A204.1 (cell line): ENCODE data around the gene POU6F1.

Experiments used
- FAIRE-seq: peaks from 2 replicates; lab custom pipeline; 2012; peaks lifted over from hg19 to GRCh38; lab: Jason Lieb, UNC

POU6F1 gene

DNA sequence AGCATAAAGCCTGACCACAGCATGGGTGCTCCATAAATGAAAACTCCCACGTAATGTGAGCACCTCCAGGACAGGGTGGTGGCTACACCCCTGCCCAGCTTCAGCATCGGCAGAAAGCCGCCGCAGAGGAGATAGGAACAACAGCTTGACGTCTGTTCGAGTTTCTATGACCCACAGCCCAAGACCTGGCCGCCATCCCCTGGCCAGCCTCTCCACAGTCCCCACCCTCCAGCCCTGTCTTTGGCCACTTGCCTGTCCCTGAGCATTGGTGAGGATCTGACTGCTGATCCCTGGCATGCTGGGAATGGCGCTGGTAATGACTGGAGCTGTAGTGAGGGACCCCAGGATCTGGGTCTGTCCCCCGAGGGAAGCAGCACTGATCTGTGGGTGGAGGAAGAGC lies 21.3 kb downstream of the POU6F1 start:
- FAIRE-seq = no peak

DNA sequence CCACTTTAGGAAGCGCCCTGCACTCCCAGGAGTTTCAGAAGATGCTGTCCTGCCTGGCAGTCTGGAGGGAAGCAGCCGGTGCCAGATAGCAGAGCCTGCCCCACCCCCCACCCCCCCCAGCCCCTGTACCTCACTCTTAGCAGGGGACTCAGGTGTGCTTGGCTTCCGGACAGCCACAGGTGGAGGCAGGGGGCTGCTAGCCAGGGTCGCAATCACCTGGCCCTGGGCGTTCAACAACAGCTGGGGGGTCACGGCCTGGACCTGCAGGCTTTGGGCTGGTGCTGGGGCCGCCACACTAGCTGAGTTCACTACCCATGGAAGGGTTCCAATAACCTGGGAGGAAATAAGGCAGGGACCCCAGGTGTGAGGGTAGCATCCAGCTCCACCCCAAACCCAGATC lies 22.0 kb downstream of the POU6F1 start:
- no peak for FAIRE-seq

DNA sequence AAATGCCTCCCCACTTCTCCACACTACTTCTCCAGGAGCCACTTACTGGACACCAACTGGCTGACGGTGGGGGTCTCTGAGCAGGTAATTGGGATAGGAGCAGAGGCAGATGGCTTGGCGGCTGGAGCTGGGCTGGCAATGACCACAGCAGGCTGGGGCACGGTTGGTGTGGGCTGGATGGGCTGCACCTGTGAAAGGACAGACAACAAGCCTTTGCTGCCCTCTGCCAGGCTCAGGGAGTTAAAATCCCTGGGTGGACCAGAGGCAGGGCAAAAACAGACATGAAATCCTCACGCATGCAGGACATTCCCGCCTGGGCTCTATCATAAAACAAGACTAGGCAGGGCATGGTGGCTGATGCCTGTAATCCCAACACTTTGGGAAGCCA lies 25.6 kb downstream of the POU6F1 start:
- FAIRE-seq = no peak

DNA sequence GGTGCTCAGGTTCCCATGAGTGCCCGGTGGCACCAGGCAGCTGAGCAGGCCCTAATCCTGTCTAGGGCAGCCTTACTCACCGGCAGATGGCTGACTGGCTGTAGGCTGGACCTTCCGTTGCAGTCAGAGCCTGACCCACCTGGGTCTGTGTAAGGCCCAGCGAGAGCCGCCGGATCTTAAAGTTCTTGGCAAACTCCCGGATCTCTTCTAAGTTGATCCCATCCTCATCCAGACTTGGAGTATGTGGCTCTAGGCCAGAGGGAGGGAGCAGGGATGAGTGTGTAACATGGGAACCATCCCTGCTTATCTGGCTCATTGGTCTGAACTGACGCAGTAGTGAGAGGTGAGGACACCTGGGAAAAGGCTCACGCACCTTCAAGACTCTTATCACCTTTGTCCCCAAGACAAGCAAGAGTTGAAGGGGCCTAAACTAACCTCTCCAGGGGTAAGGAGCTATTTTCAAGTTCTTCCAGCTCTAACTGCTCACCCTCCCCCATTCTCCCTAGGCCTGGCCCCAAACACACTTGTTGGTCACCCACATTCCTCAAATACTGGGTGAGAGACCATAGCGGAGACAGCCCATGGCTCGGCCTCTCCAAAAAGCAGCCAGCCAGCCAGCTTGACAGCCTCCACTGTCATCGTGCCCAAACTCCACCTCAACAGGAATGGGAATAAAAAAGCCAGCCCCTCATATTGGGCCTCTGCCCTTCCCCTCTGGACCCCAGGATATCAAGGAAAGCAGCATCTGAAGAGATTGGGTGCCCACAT lies 26.2 kb downstream of the POU6F1 start:
- FAIRE-seq = no peak

DNA sequence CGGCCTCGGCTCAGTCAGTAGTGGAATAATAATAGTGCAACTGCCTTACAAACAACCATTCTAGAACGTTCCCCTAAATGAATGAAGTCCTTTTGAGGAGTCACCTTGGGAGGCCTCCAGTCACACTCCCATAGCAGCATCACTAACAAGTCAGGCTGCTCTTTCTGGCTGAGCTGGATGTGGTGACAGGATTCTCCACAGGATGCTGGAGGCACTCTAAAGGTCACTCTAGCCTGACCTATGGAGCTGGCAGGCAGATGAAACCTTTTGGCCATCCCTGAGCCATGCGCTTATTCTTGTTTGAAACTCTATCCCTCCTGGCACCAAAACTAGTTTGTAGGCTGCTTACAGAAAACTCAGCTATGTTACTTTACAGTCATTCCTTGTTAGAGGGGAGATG lies 27.0 kb downstream of the POU6F1 start:
- FAIRE-seq = no peak

DNA sequence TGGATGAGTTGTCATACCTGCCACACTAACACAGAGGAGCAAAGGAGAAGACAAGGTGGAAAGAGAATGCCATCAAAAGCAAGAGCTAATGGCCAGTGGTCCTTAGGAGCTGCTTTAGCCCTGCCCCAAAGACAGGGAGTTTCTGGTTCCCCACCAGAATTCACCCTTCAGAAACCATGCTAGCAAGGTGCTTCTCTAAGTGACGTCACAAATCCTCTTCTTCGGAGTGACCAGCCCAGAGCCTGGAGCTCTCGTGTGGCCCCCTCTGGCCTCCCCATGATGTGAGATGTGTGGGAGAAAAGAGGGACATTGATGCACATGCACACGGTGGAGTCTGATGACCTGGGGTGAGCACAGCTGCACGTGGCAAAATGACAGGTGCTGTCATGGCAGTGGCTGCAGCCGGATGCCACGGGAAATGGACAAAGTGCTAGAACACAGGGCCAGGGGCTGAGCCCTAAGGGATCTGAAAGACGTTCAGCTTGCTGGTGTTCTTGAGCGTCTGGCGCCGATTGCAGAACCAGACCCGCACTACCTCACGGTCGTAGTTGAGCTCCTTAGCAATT lies 28.0 kb downstream of the POU6F1 start:
- FAIRE-seq = no peak

DNA sequence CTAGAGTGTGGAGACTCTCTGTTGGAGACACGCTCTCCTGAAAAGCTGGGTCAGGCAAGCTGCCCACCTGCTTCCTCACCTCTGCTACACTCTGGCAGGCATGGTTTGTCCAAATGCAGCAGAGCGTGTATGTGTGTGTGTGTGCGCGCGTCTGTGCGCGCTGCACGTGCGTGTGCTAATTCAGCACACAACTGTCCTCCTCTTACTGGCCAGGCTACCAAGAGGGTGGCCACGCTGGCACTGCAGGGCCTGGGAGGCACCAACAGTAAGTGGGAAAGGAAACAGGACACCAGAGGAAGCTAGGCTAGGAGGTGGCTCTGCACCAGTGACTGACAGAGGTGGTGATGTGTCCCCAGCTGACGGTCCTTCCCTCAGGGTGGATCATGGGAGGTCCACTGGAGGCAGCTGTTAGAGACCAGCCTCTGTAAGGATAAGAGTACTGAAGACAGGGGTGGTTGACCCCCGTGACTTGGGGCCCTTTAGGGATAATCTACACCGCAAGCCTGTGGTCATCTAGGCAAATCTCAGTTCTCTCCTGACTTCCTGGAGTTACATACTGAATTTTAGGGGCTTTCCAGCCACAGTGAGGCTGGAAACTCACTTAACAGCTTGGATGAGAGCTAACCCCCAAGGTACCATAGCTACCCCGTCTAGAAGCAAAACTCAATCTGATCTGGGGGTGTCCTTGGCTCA lies 29.4 kb downstream of the POU6F1 start:
- no peak for FAIRE-seq

DNA sequence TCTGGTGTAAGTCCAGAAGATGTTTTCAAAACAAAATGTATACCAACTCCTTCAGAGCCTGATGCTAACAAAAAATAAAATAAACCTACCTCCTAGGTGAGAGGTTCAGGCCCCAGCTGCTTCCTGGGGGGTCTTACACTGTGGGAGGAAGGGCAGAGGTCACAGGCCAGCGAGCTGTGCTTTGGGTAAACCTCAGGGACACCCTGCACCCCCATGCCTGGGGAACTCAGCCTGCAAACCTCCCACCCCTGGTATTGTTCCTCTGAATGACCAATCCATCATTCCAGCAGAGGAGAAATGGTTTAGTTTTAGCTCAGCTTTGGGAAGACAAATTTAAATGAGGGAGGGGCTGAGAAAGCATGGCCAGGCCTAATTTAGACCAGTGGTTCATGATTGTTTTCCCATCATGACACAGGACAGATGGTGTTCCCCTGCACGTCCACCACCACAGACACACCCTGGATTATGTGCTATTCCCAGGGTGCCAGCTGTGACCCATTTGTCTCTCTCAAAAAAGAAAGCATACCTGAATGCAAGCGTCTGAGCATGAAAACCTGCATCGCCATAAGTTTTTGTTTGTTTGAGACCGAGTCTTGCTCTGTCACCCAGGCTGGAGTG lies 30.4 kb downstream of the POU6F1 start:
- no peak for FAIRE-seq

DNA sequence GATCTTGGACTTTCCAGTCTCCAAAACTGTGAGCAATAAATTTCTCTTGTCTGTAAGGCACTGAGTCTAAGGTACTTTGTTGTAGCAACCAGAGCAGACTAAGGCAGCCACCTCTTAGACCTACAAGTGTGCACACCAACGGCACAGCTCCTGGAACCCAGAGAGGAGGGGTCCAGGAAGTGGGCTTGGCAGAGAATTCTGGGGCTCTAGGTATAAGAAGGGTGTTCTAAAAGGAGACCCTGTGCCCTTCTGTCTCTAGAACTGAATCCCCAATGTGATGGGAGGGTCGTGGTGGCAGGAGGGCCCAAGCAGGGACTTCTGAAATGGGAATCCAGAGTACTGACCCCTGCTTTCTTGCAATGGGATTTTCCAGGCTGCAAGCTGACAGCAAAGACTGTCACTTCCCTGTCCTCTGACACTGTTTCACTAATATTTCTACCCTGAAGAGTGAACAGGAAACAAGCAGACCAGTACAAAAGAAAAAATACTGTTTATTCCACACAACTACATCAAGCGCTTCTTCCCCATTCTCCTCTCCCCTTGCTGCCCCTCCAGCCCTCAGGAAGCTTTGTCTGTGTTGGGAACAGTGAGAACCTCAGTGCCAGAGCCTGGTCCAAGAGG lies 31.3 kb downstream of the POU6F1 start:
- FAIRE-seq = no peak

DNA sequence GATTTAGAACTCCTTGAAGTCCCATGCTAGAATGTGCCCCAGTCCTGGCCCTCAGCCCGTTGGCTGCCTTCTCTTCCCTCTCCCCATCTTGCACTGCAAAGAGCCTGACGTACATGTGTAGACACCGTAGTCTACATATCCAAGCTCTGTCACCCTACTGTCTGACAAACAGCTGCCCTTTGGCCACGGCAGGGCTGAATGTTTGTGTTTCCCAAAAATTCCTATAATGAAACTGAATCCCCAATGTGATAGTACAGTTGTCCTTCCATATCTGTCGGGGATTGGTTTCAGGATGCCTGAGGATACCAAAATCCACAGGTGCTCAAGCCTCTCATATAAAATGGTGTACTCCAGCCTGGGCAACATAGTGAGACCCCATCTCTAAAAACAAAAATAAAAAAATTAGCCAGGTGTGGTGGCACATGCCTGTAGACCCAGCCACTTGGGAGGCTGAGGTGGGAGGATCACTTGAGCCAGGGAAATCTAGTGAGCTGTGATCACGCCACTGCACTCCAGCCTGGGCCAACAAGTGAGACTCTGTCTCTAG lies 32.6 kb downstream of the POU6F1 start:
- FAIRE-seq = no peak

DNA sequence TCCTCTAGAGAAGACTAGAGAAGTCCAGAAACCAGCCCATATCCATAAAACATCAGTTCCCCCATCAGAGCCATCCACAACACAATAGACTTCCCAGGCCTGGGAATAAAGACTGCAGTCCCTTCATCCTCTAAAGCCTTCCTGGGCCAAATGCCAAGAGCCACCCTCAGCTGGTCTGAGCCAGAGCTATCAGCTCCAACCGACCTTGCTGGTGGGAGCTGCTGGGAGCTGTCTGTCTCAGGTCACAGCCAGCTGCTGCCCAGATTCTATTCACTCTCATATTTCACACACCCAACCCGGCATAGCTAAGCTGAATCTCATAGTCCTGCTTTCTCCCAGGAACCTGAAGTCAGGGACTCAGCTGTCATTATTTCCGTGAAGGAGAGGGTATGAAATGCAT lies 34.0 kb downstream of the POU6F1 start:
- no peak for FAIRE-seq

DNA sequence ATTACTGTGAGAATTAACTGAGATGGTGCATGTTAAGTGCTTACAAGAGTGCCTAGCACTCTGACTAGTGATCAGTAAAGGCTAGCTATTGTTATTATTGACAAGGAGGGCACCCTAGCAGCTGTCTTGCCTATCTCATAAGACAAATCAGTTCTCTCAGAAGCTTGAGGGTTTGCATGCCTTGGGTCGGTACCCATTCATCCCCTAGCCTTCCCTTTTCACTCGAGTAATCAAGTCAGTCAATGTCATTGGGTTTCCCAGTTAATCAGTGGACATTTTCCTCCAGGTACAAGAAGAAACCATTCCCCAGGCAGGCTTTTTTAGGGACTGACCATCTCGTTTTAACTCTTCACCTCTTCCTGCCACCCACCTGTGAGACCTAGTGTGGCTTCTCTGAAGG lies 34.5 kb downstream of the POU6F1 start:
- FAIRE-seq = no peak

DNA sequence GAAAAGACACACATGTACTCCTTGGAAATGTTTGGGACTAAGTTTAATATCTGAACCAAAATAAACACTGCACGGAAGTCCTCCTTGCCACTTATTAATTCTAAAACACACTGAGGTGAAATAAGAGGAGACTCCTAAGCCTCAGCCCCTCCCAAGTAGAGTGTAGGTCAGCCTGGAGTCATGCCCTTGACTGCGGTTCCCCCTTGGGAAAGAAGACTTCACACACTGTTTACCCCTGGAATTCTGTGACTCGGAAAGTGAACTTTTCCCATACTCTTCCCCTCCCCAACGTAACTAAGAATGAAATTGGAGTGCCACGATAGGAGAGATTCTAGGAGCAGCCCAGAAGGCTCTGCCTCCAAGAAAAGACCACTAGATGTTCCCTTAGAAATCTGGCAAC lies 36.3 kb downstream of the POU6F1 start:
- FAIRE-seq = no peak

DNA sequence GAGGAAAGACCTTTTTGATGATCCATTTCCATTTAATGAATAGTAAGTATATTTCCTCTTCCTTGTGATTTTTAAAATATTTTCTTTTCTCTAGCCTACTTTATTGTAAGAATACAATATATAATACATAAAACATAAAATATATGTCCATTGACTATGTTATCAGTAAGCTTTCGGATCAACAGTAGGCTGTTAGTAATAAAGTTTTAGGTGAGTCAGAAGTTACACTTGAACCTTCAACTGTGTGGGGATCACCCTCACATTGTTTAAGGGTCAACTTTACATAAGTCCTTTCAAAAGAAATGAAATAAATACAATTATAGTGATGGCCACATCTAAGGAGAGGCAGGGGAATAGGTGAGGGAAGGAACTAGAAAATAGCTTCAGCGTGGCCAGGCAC lies 40.0 kb downstream of the POU6F1 start:
- FAIRE-seq = no peak

DNA sequence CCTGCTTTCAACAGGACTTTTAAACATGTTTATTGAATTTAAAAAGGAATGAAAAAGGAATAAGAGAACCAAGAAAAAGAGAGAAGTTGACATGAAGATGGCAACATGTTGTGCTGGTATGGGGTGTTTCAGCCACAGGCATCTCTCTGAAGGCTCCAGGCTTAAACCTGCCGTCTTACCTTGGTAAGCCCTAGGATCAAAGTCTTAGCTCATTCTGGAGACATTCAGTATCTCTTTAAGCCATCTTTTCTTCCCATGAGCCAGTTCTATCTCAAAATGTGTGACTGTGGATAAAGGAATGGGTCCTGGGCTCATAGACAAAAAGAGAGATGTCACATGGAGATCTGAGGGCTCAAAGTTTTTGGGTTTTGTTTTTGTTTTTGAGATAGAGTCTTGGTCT lies 43.4 kb downstream of the POU6F1 start:
- no peak for FAIRE-seq

DNA sequence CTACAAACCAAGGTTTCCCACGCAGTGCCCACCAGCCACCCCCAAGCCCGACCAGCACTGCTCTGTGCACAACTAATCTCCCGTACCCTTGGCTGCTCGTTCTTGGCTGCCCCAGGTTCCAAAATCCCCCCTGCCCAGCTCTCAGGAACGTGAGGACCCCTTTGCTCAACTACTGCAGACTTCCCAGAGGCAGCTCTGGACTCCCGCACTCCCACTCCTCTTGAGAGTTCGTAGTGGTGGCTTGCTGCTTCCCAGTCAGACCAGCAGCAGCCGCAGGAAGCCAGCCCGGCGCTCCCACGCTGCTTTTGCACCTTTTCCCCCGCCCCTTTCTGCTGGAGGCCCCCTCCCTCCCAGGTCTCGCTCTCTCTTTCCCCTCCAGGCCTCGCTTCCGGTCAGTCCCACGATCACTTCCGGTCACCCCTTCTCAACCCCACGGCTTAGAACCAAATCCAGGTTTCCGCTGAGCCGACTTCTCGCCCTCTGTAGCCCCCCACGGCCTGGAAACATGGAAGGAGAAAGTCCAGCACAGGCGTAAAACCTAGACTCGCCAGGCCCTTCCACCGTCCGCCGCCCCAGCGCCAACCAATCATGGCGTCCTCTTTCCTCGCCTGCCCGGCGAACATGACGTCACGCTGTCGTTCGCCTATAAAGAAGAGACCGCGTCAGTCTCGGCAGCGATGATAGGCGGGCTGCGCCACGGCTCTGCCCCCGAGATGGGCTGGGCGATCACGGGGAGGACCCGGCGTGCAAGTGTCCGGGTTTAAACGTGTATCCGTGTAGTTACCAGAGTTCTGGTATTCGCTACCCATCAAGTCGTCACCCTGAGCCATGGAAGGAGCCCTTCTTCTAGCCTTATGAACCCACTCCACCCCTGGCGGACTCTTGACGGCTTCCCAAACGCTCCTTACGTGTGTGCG lies 45.1 kb downstream of the POU6F1 start, which contains the start of gene TFCP2:
TSS of gene TFCP2 (minus strand) at position 621 of the 917 bp plus-strand sequence. CDS start 713 bp downstream, outside the sequence.
- peak; percentile 83 for FAIRE-seq

DNA sequence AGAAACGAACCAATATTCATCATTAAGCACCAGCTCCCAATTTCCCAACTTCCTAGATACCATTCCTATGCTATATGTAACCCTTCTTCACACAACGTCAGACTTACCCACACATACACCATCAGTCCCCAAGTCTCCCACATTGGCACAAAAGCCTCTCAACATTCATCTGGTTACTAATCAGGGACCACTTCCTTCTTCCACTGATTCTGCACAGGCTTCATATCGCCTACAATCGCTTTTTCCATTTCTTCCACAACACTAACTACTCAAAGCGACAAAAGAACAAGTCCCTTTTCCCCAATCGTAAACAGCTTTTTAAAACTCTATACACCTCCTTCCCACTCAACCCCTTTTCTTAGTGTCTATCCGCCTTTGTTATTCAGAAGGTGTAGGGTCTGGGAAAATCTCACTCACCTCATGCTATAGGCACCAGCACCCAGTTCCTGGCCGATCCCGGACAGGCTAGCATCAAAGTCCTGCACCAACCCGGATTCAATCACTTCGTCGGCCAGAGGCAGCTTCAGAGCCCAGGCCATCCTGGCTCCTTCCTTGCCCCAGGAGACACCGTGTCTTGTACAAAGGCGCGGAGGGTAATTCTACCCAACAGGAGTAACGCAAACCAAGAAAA lies 45.9 kb downstream of the POU6F1 start:
- no peak for FAIRE-seq

DNA sequence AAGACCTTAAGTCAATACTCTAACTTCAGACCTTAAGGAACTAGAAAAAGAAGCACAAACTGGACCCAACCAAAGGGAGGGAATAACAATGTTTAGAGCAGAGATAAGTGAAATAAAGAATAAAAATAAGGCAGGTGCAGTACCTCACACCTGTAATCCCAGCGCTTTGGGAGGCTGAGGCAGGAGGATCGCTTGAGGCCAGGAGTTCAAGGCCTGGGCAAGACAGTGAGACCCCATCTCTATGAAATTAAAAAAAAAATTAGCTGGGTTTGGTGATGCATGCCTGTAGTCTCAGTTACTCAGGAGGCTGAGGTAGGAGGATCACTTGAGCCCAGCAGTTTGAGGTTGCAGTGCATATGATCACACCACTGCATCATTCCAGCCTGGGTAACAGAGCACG lies 54.1 kb downstream of the POU6F1 start:
- FAIRE-seq = no peak

DNA sequence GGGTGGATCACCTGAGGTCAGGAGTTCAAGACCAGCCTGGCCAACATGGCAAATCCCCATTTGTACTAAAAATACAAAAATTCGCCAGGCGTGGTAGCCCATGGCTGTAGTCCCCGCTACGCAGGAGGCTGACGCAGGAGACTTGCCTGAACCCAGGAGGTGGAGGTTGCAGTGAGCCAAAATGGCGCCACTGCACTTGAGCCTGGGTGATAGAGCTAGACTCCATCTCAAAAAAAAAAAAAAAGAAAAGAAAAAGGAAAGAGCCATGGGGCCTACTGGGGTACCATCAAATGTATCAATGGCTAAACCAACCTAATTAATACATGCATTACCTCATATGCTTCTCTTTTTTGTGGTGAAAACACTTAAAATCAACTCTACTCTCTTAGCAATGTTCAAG lies 55.6 kb downstream of the POU6F1 start:
- FAIRE-seq = no peak

DNA sequence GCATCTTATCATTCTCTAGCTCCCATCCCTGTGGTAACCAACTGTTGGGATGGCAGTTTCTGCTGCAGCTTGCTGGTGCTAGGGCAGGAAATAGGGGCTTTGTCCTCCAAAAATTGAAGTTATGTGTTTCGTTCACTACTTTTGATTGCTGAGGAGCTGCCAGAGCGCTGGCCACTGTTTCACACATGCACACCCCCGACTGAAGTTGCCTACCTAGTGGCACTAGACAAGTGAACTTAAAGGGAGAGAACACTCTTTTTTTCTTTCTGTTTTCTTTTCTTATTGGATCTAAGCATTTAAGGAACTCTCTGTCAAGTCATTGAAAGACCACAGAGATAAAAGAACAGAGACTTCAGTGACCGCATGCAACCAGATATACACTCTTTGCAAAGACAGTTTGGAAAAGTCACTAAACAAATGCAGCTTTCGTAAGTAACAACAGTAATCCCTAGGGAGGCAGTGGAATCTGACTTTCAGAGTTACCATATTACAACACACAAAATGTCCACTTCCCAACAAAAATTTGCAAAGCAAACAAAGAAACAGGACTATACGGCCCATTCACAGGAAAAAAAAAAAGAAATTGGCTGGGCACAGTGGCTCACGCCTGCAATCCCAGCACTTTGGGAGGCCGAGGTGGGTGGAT lies 56.9 kb downstream of the POU6F1 start:
- no peak for FAIRE-seq
